Fibroblast of lung (primary cell): ENCODE data around the gene GALNT17.

ENCODE experiments used
- CTCF ChIP-seq, 2 donors: IDR thresholded peaks in 1 of 2; conservative IDR thresholded peaks in 1 of 2; 1 replicate in 1 of 2; 2 replicates in 1 of 2; pipeline ENCODE4 v1.5.1; 2011 to 2012; ENCODE audit warnings: low read length in 2 of 2, control low read depth in 1 of 2, inconsistent platforms in 1 of 2, low read depth in 1 of 2, mild to moderate bottlenecking in 1 of 2
- EZH2 ChIP-seq: IDR thresholded peaks from 2 replicates; pipeline ENCODE4 v1.5.1; 2012; ENCODE audit warnings: low read length, control low read depth, mild to moderate bottlenecking; ENCODE audit errors: missing control alignments

- TF ChIP-seq CTCF (conservative IDR thresholded peaks at IDR 0.05 in 1 of 2, IDR thresholded peaks at IDR 0.05 in 1 of 2; ENCODE audit: low read depth in 1 of 2, low read length in 2 of 2) = no peak
- TF ChIP-seq EZH2 = no peak
These were observed 329.6 kb downstream of the GALNT17 start for GRCh38 chr7:71461572-71461971.
